CD14-positive monocyte (primary cell): ENCODE data around the gene FAM120B. TPM values are rescaled to one million over a fixed set of nuclear protein-coding genes. Genes with fewer than 3 reads are reported as not detected.

ENCODE experiments used
- DNase-seq, 3 donors: peaks; one replicate each; pipeline ENCODE4 v3.0.0-alpha.2; 2011 to 2022
- H2AFZ ChIP-seq: 2 replicates; pipeline ENCODE4 v1.6.0; 2012; ENCODE audit warnings: mild to moderate bottlenecking, low read depth, low read length, inconsistent platforms; ENCODE audit not compliant: insufficient read depth, poor library complexity, severe bottlenecking
- H3K27ac ChIP-seq, 2 donors: 1 replicate in 1 of 2; 2 replicates in 1 of 2; pipeline ENCODE4 v1.5.1; 2012 to 2013; ENCODE audit warnings: low read length in 2 of 2, control low read depth in 1 of 2, inconsistent platforms in 1 of 2, low read depth in 1 of 2, mild to moderate bottlenecking in 1 of 2
- H3K27me3 ChIP-seq, 2 donors: one replicate each; pipeline versions ENCODE4 v1.6.0 to v1.6.1; 2011 to 2013; ENCODE audit warnings: low read length in 2 of 2; ENCODE audit not compliant: control insufficient read depth in 2 of 2, insufficient read depth in 2 of 2
- H3K36me3 ChIP-seq, 2 donors: replicated peaks in 1 of 2; 1 replicate in 1 of 2; 2 replicates in 1 of 2; pipeline versions ENCODE4 v1.5.1 to v1.6.1; 2012 to 2013; ENCODE audit warnings: low read length in 2 of 2, control low read depth in 1 of 2, inconsistent platforms in 1 of 2, mild to moderate bottlenecking in 1 of 2; ENCODE audit not compliant: insufficient read depth in 2 of 2, control insufficient read depth in 1 of 2
- H3K4me1 ChIP-seq, 2 donors: 1 replicate in 1 of 2; 2 replicates in 1 of 2; pipeline versions ENCODE4 v1.5.1 to v1.6.1; 2012 to 2013; ENCODE audit warnings: low read length in 2 of 2, control low read depth in 1 of 2, inconsistent platforms in 1 of 2, mild to moderate bottlenecking in 1 of 2, moderate library complexity in 1 of 2; ENCODE audit not compliant: insufficient read depth in 2 of 2, control insufficient read depth in 1 of 2
- H3K4me2 ChIP-seq: replicated peaks from 2 replicates; pipeline ENCODE3; 2012; ENCODE audit warnings: low read length, moderate library complexity, mild to moderate bottlenecking; ENCODE audit not compliant: poor library complexity, severe bottlenecking; ENCODE audit errors: extremely low read depth
- H3K4me3 ChIP-seq, 3 experiments: fragments of 200-600 bp in 1 of 3; sonication (generic) in 1 of 3; replicated peaks in 1 of 3; 1 replicate in 2 of 3; 2 replicates in 1 of 3; pipeline ENCODE4 v1.5.1; 2011 to 2013; ENCODE audit warnings: low read length in 3 of 3, mild to moderate bottlenecking in 3 of 3, control low read depth in 2 of 3, low read depth in 2 of 3, inconsistent platforms in 1 of 3, moderate library complexity in 1 of 3
- H3K79me2 ChIP-seq: 2 replicates; pipeline ENCODE4 v1.6.0; 2012; ENCODE audit warnings: mild to moderate bottlenecking, control low read depth, inconsistent platforms, low read length, moderate library complexity; ENCODE audit not compliant: insufficient read depth
- H3K9ac ChIP-seq: 2 replicates; pipeline ENCODE4 v1.6.0; 2017; ENCODE audit warnings: low read length, mild to moderate bottlenecking; ENCODE audit not compliant: insufficient read depth, poor library complexity, severe bottlenecking
- H3K9me3 ChIP-seq, 2 donors: replicated peaks in 1 of 2; 1 replicate in 1 of 2; 2 replicates in 1 of 2; pipeline versions ENCODE4 v1.5.1 to v1.6.1; 2012 to 2013; ENCODE audit warnings: low read length in 2 of 2, control low read depth in 1 of 2; ENCODE audit not compliant: control insufficient read depth in 1 of 2, insufficient read depth in 1 of 2
- H4K20me1 ChIP-seq: 2 replicates; pipeline ENCODE4 v1.6.0; 2012; ENCODE audit warnings: mild to moderate bottlenecking, low read length, control low read depth, moderate library complexity; ENCODE audit not compliant: insufficient read depth
- H3K27ac Mint-ChIP-seq, 7 donors: one replicate each; pipeline ENCODE4 v1.8.0; 2020; ENCODE audit warnings: mild to moderate bottlenecking in 7 of 7, mixed read lengths in 7 of 7, moderate library complexity in 6 of 7, inconsistent platforms in 2 of 7
- H3K27me3 Mint-ChIP-seq, 3 donors: one replicate each; pipeline ENCODE4 v1.8.0; 2021 to 2022; ENCODE audit warnings: low read depth in 3 of 3, mild to moderate bottlenecking in 3 of 3, mixed read lengths in 3 of 3, moderate library complexity in 3 of 3, inconsistent platforms in 1 of 3
- H3K36me3 Mint-ChIP-seq, 2 donors: one replicate each; pipeline ENCODE4 v1.8.0; 2020; ENCODE audit warnings: mixed read lengths in 2 of 2, inconsistent platforms in 1 of 2, mild to moderate bottlenecking in 1 of 2
- H3K4me1 Mint-ChIP-seq: one replicate; pipeline ENCODE4 v1.8.0; 2020; ENCODE audit warnings: mild to moderate bottlenecking, mixed read lengths
- H3K4me3 Mint-ChIP-seq, 2 donors: one replicate each; pipeline ENCODE4 v1.8.0; 2020; ENCODE audit warnings: mild to moderate bottlenecking in 2 of 2, mixed read lengths in 2 of 2, moderate library complexity in 1 of 2
- H3K9me3 Mint-ChIP-seq, 7 donors: one replicate each; pipeline ENCODE4 v1.8.0; 2020 to 2022; ENCODE audit warnings: mixed read lengths in 7 of 7, mild to moderate bottlenecking in 6 of 7, moderate library complexity in 6 of 7, inconsistent platforms in 2 of 7
- CTCF ChIP-seq: fragments of 200-600 bp; IDR thresholded peaks from one replicate; pipeline ENCODE4 v1.8.0; 2022; ENCODE audit warnings: antibody characterized with exemption, mild to moderate bottlenecking
- WGBS: methylation state at CpG from one replicate; pipeline ENCODE4 v1.1.5; 2013; ENCODE audit warnings: missing lambda C conversion rate; ENCODE audit not compliant: insufficient coverage; 5-methylcytosine and 5-hydroxymethylcytosine counted together
- intact Hi-C, 2 donors: fragments of 100-400 bp; cut with micrococcal nuclease; formaldehyde crosslinking; loops; one replicate each; pipeline versions ENCODE4 v1.15.0 to v1.15.1; 2023
- polyA plus RNA-seq, 3 donors: library from polyadenylated mRNA; depleted of rRNA in 1 of 3; unstranded in 2 of 3; stranded (reverse) in 1 of 3; fragments of 300-500 nt in 2 of 3; fragments of >200 nt in 1 of 3; fragmentation: Illumina TruSeq in 2 of 3; gene quantifications; 1 replicate in 2 of 3; 2 replicates in 1 of 3; pipeline ENCODE4 v1.2.3, GENCODE V29; 2012 to 2021

Gene FAM120B
- polyA plus RNA-seq, 3 donors, result 10.6 to 20.2 (median 11.2) TPM

GRCh38 chr6:170289951-170290295, 16.6 kb upstream of the FAM120B start:
- WGBS, result under 1% methylated on average over 41 of the region's 41 CpGs

More at GRCh38 chr6:170289951-170290295, 16.6 kb upstream of the FAM120B start:
- intact Hi-C loops, result no loop called here
- H3K27ac ChIP-seq, result no peak overlapping the region
- peak overlapping the region; percentile 89 for H3K4me2 ChIP-seq
- peak overlapping the region; percentile 53 to 85 (median 53) for H3K4me3 ChIP-seq
- Mint-ChIP-seq H3K4me1 (peaks cover 42% of the 10 kb centered on the region), H3K27ac (peak overlapping the region in 1 of 7 donors; percentile 33), H3K36me3 (peaks cover 11 to 25% of the 10 kb centered on the region in 2 donors), H3K9me3 (peaks cover 0 to 36% (median 16%) of the 10 kb centered on the region in 7 donors), H3K4me3 (peak overlapping the region; percentile 97 to 98), H3K27me3 (peaks cover 82 to 99% (median 87%) of the 10 kb centered on the region in 3 donors)
- H4K20me1 ChIP-seq, result no peaks in the 10 kb centered on the region
- TF ChIP-seq CTCF, result no peak
- no peaks in the 10 kb centered on the region for H3K79me2 ChIP-seq
- peaks cover 0 to 49% of the 10 kb centered on the region in 2 donors for H3K9me3 ChIP-seq
- H3K9ac ChIP-seq, result peak overlapping the region; percentile 56
- peaks cover 38 to 55% of the 10 kb centered on the region in 2 donors for H3K4me1 ChIP-seq
- DNase-seq, result no peak
- no peaks in the 10 kb centered on the region for H3K36me3 ChIP-seq
- H2AFZ ChIP-seq, result peak overlapping the region; percentile 64
- peaks cover 59 to 92% of the 10 kb centered on the region in 2 donors for H3K27me3 ChIP-seq
